Stimulated activated CD4-positive, alpha-beta T cell treated with anti-CD3 and anti-CD28 coated beads, Interleukin-4, amount 100 ng/mL, for 4 hours (primary cell): ENCODE data around the gene CEBPG.

Experiments
- DNase-seq, 2 experiments: peaks; one replicate each; pipeline ENCODE4 v3.0.0-alpha.2; 2020

The CEBPG gene

GRCh38 chr19:33407140-33407551 is 33.6 kb downstream of the CEBPG start:
- DNase-seq: no peak

- DNase-seq: no peak
Measured at GRCh38 chr19:33407716-33408115, 34.2 kb downstream of the CEBPG start.

GRCh38 chr19:33408116-33408515 is 34.6 kb downstream of the CEBPG start:
- no peak for DNase-seq

- no peak for DNase-seq
Measured at GRCh38 chr19:33408538-33409434, 35.3 kb downstream of the CEBPG start.

GRCh38 chr19:33409906-33410685 is 36.6 kb downstream of the CEBPG start:
- no peak for DNase-seq

GRCh38 chr19:33410915-33411401 is 37.4 kb downstream of the CEBPG start:
- no peak for DNase-seq

GRCh38 chr19:33411621-33412180 is 38.2 kb downstream of the CEBPG start:
- DNase-seq: no peak

GRCh38 chr19:33412601-33413425 is 39.3 kb downstream of the CEBPG start:
- DNase-seq: no peak

- DNase-seq: no peak
Measured at GRCh38 chr19:33413426-33413725, 39.9 kb downstream of the CEBPG start.

GRCh38 chr19:33413868-33414666 is 40.6 kb downstream of the CEBPG start:
- DNase-seq: no peak

- no peak for DNase-seq
Measured at GRCh38 chr19:33414667-33415605, 41.4 kb downstream of the CEBPG start.

GRCh38 chr19:33416307-33417215 is 43.1 kb downstream of the CEBPG start:
- peak; percentile 59 to 61 for DNase-seq

GRCh38 chr19:33417751-33418150 is 44.2 kb downstream of the CEBPG start:
- DNase-seq: no peak

GRCh38 chr19:33418461-33418860 is 45.0 kb downstream of the CEBPG start:
- no peak for DNase-seq

GRCh38 chr19:33418871-33419787 is 45.6 kb downstream of the CEBPG start:
- DNase-seq: no peak

- no peak for DNase-seq
Measured at GRCh38 chr19:33419788-33420130, 46.2 kb downstream of the CEBPG start.

GRCh38 chr19:33420821-33421220 is 47.3 kb downstream of the CEBPG start:
- DNase-seq: no peak

GRCh38 chr19:33421368-33421767 is 47.9 kb downstream of the CEBPG start:
- no peak for DNase-seq
